ENCODE results near the gene FASLG. TPM values are rescaled to one million over a fixed set of nuclear protein-coding genes. Genes with fewer than 3 reads are reported as not detected.

FASLG gene
- total and polyA plus RNA-seq, 12 donors: 0.11 to 0.45 (median 0.23) TPM; not detected in 5

DNA sequence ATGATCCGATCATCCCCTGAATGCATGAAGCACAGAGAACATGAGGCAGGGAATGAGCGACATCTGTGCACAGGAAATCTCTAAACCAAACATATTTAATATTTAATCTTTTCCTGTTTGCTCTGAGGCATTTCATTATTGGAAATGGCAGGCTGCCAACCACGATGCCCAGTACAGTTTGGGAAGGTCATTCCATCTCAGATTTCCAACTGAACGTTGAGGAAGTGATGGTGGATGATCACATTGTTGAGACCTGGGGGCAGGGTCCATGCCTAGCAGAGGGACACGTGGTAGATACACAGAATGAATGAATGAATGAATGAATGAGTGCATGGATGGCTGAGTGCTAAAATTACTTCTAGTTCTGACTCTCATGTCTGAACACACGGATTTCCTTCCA, 15.9 kb upstream of the FASLG start:
- WGBS, 4 donors: 42 to 49% (median 48%) methylated on average over 6 of the region's 6 CpGs
- no peak for TF ChIP-seq POLR2A (IDR thresholded peaks at IDR 0.05)
- TF ChIP-seq, protein P1, sequence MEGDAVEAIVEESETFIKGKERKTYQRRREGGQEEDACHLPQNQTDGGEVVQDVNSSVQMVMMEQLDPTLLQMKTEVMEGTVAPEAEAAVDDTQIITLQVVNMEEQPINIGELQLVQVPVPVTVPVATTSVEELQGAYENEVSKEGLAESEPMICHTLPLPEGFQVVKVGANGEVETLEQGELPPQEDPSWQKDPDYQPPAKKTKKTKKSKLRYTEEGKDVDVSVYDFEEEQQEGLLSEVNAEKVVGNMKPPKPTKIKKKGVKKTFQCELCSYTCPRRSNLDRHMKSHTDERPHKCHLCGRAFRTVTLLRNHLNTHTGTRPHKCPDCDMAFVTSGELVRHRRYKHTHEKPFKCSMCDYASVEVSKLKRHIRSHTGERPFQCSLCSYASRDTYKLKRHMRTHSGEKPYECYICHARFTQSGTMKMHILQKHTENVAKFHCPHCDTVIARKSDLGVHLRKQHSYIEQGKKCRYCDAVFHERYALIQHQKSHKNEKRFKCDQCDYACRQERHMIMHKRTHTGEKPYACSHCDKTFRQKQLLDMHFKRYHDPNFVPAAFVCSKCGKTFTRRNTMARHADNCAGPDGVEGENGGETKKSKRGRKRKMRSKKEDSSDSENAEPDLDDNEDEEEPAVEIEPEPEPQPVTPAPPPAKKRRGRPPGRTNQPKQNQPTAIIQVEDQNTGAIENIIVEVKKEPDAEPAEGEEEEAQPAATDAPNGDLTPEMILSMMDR (IDR thresholded peaks at IDR 0.05): no peak
- intact Hi-C loops (cut with DNase I): no loop called here

DNA sequence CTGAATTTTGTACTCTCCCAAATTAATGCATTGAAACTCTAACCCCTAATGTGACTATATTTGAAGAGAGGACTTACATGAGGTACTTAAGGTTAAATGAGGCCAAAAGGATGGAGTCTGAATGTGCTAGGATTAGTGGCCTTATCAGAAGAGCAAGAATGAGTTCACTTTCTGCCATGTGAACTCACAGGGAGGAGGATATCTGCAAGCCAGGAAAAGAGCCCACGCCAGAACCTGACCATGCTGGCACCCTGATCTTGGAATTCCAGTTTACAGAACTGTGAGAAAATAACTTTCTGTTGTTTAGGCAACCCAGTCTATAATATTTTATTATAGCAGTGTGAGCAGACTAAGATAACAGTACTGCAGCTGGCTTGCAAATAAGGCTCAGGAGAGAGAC, 12.2 kb upstream of the FASLG start:
- TF ChIP-seq, protein P1 (IDR thresholded peaks at IDR 0.05): no peak
- no peak for TF ChIP-seq POLR2A (IDR thresholded peaks at IDR 0.05)
- WGBS, 4 donors: 91 to 100% (median 92%) methylated on average over 1 of the region's 1 CpG
- H3K27me3 ChIP-seq: no peaks in the 10 kb centered on the region
- DNase-seq: no peak
- H3K27ac ChIP-seq: no peak overlapping the region
- H3K4me1 ChIP-seq (replicated peaks in 1 of 2): no peaks in the 10 kb centered on the region
- H3K36me3 ChIP-seq (replicated peaks in 1 of 2): no peaks in the 10 kb centered on the region
- intact Hi-C loops (cut with DNase I): no loop called here
- no peaks in the 10 kb centered on the region for H3K9me3 ChIP-seq (replicated peaks in 1 of 3)
- no peak overlapping the region for H3K4me3 ChIP-seq

More for the DNA sequence above, 15.9 kb upstream of the FASLG start:
- H3K4me3 ChIP-seq: no peak overlapping the region
- no peak overlapping the region for H3K27ac ChIP-seq
- no peaks in the 10 kb centered on the region for H3K27me3 ChIP-seq
- no peaks in the 10 kb centered on the region for H3K9me3 ChIP-seq (replicated peaks in 1 of 3)
- H3K36me3 ChIP-seq (replicated peaks in 1 of 2): no peaks in the 10 kb centered on the region
- H3K4me1 ChIP-seq (replicated peaks in 1 of 2): no peaks in the 10 kb centered on the region
- DNase-seq: peak in 3 of 7 donors; percentile 16 to 35 (median 20)

DNA sequence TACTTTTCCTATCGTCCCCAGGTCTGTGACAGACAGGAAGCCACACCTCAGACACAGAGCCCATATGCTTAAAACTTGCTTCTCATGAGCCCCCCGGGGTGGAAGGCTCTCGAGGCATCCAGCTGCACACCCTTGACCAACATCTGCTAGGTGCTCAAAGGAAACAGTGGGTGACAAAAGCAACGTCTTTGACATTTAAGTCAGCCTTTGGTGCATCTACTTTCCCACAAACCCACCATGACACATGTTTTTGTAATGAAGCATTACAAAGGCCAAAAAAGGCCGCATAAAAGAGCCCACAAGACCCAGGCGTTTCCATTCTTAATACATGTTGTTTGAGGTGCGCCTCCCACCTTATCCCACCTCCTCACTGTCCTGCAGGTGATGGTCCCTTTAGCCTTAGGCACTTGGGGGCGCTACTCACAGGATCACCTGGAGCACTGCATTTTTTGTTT, 11.8 kb upstream of the FASLG start:
- Histone ChIP-seq H3K4me1 (replicated peaks in 1 of 2) (no peaks in the 10 kb centered on the region), H3K27me3 (no peaks in the 10 kb centered on the region), H3K4me3 (no peak overlapping the region), H3K27ac (no peak overlapping the region), H3K9me3 (replicated peaks in 1 of 3) (no peaks in the 10 kb centered on the region), H3K36me3 (replicated peaks in 1 of 2) (no peaks in the 10 kb centered on the region)
- DNase-seq: no peak
- intact Hi-C loops (cut with DNase I): no loop called here
- WGBS, 4 donors: 65 to 82% (median 72%) methylated on average over 5 to 8 of the region's 8 CpGs
- TF ChIP-seq POLR2A (IDR thresholded peaks at IDR 0.05): no peak
- TF ChIP-seq, protein P1 (IDR thresholded peaks at IDR 0.05): no peak

DNA sequence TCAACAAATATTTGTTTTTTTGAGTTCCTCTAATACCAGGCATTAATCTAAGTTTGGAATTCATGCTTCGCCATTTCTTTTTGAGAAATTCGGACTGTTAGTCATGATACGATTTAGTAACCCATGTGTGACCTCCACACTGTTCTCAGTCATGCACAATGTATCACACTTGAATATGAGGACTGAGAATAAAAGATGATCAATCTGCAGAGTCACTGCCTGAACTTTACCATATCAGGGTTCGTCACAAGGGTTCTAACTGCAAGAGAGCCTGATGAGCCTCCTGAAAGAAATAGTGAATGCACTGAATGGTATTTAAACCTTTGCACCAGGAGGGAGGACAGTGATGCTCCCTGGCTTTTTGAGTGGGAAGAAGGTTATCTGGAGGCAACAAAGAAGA, 10.9 kb upstream of the FASLG start:
- 73 to 84% (median 79%) methylated on average over 4 of the region's 4 CpGs for WGBS, 4 donors
- intact Hi-C loops (cut with DNase I): no loop called here
- no peak for DNase-seq

More for the DNA sequence above, 10.9 kb upstream of the FASLG start:
- Histone ChIP-seq H3K36me3 (replicated peaks in 1 of 2) (no peaks in the 10 kb centered on the region), H3K4me1 (replicated peaks in 1 of 2) (no peaks in the 10 kb centered on the region), H3K27me3 (no peaks in the 10 kb centered on the region), H3K4me3 (no peak overlapping the region), H3K27ac (no peak overlapping the region), H3K9me3 (replicated peaks in 1 of 3) (no peaks in the 10 kb centered on the region)
- TF ChIP-seq POLR2A (IDR thresholded peaks at IDR 0.05): no peak
- TF ChIP-seq, protein P1 (IDR thresholded peaks at IDR 0.05): no peak
